Lower leg skin (tissue), 4 donors: Measurements from ENCODE around the gene MAD1L1. TPM values are rescaled to one million over a fixed set of nuclear protein-coding genes. Genes with fewer than 3 reads are reported as not detected.

Experiments used
- DNase-seq, 2 donors: peaks; one replicate each; pipeline ENCODE4 v3.0.0-alpha.2; 2019; ENCODE audit warnings: low spot score in 2 of 2
- H3K4me3 ChIP-seq: fragments of 200-600 bp; sonication (generic); 2 replicates; pipeline ENCODE4 v1.5.1; 2017; ENCODE audit warnings: mild to moderate bottlenecking, low read depth; ENCODE audit not compliant: poor library complexity, severe bottlenecking
- POLR2A ChIP-seq, 2 donors: fragments of 450-650 bp; IDR thresholded peaks; one replicate each; pipeline ENCODE4 v1.6.1; 2016 to 2017; ENCODE audit warnings: antibody characterized with exemption in 2 of 2, mild to moderate bottlenecking in 1 of 2, moderate library complexity in 1 of 2
- WGBS, 2 donors: methylation state at CpG; one replicate each; pipeline ENCODE4 v1.1.5; 2018; 5-methylcytosine and 5-hydroxymethylcytosine counted together
- intact Hi-C: fragments of 100-400 bp; cut with DNase I; formaldehyde crosslinking; loops from one replicate; pipeline ENCODE4 v1.15.0; 2023; ENCODE audit warnings: low total_unique reads
- total RNA-seq, 4 donors: library from RNA; depleted of rRNA; stranded (reverse); fragments of >200 nt; gene quantifications; one replicate each; pipeline ENCODE4 v1.1.0, GENCODE V29; 2016
- TF ChIP-seq, protein P1 (sequence below), 3 donors: fragments of 450-650 bp; IDR thresholded peaks; one replicate each; pipeline ENCODE4 v1.5.1; 2016; ENCODE audit warnings: antibody characterized with exemption in 3 of 3, mild to moderate bottlenecking in 3 of 3, moderate library complexity in 2 of 3

The MAD1L1 gene
- total RNA-seq, 4 donors from 2014 or later: 37.7 to 77.8 (median 59.4) TPM

DNA sequence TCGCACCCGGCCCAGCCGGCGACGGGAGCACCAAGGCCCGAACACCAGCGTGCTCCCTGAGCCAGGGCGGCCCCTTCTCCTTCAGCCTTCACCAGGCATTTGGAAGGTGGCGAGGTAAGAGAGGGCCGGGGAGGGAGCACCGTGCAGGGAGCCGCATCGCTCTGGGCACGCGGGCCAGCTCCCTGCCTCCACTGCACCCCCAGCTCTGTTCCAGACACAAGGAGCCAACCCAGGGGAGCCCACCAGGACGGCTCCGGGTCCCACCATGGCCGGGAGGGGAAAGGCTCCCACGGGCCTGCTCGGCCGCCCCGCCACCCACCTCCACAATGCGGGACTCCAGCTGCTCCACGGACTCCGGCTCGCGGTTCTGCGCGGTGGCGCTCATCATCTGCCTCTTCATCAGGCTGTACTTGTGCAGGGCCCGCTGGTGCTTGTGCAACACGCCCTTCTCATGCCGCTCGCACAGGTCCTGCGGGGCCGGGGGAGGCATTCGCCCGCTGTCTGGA lies 24.4 kb upstream of the MAD1L1 start:
- no peak for DNase-seq
- intact Hi-C loops: no loop called here
- WGBS, 2 donors: 96 to 98% methylated on average over 25 to 36 of the region's 38 CpGs
- TF ChIP-seq, protein P1, sequence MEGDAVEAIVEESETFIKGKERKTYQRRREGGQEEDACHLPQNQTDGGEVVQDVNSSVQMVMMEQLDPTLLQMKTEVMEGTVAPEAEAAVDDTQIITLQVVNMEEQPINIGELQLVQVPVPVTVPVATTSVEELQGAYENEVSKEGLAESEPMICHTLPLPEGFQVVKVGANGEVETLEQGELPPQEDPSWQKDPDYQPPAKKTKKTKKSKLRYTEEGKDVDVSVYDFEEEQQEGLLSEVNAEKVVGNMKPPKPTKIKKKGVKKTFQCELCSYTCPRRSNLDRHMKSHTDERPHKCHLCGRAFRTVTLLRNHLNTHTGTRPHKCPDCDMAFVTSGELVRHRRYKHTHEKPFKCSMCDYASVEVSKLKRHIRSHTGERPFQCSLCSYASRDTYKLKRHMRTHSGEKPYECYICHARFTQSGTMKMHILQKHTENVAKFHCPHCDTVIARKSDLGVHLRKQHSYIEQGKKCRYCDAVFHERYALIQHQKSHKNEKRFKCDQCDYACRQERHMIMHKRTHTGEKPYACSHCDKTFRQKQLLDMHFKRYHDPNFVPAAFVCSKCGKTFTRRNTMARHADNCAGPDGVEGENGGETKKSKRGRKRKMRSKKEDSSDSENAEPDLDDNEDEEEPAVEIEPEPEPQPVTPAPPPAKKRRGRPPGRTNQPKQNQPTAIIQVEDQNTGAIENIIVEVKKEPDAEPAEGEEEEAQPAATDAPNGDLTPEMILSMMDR (IDR thresholded peaks at IDR 0.05): no peak
- TF ChIP-seq POLR2A (IDR thresholded peaks at IDR 0.05): no peak
- H3K4me3 ChIP-seq: no peak overlapping the region

DNA sequence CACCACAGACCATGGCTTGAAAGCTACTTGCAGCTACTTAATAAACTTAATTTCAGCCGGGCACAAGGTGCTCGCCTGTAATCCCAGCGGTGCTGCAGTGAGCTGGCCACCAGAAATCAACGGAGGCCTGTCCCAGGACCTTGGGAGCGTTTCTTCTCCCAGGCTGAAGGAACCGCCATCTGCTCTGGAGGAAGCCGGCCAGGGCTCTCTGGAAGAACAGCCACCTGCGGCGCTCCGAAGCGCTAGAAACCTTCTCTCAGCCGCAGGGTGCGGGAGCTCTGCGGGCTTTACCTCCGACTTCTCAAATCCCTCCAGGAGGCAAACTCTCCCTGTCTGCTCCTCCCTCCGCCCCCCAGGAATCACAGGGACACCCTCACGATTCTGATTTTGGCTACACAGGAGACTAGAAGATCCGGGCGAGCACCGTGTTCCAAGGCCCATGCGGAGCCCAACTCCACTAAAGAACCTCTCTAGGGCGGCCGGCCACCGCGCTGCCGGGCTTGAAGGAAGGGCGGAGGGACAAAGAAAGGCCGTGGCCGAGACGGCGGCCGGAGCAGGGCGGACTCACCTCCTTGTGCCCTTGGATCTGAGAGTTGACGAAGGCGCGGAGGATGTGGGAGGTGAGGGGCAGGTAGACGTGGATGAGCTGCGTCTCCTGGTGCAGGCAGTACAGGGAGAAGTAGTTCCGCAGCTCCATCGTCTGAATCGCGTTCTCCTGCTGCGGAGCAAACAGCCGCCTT lies 23.7 kb upstream of the MAD1L1 start:
- no peak overlapping the region for H3K4me3 ChIP-seq
- intact Hi-C loops: no loop called here
- DNase-seq: no peak
- WGBS, 2 donors: 93 to 95% methylated on average over 44 of the region's 44 CpGs
- TF ChIP-seq, protein P1 (IDR thresholded peaks at IDR 0.05): no peak
- no peak for TF ChIP-seq POLR2A (IDR thresholded peaks at IDR 0.05)

DNA sequence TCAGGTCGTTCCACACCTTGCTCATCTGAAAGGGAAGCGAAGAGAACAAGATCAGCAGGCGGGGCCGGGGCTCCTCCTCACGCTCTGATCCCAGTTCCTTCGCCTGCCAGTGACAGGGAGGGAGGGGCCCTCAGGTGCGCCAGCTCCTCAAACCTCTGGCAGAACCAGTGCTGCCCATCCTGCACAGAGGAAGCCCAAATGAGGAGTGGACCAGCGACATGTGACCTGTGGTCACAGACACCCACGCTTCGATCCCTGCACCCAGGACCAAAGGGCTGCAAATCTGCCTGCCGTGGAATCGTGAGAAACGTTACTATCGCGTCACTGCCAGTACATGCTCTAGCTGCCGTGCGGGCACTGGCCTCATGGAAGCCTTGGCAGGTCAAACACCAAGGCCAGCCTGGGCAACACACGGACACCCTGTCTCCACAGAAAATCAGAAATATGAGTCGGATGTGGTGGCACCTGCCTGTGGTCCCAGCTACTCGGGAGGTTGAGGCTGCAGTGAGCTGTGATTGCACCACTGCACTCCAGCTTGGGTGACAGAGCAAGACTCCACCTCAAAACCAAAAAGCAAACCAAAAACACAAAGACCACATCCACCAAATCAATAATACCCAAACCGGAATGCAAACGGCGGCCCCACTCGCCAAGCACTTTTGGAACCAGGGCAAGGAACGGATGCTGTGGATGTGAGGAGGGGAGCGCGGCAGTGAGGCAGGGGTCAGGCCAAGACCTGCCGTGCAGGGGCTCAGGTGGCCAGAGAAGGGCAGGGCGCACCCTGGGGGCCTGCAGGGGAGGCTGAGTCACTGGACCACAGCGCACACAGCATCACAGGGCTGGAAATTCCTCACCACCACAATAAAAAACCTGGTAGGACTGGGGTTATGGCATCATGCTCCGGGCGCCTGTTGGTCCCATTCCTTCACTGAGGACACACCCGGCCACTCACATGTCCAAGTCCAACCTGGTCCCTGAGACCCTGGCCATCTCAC lies 22.7 kb upstream of the MAD1L1 start:
- 89 to 91% methylated on average over 32 to 33 of the region's 33 CpGs for WGBS, 2 donors
- intact Hi-C loops: no loop called here

DNA sequence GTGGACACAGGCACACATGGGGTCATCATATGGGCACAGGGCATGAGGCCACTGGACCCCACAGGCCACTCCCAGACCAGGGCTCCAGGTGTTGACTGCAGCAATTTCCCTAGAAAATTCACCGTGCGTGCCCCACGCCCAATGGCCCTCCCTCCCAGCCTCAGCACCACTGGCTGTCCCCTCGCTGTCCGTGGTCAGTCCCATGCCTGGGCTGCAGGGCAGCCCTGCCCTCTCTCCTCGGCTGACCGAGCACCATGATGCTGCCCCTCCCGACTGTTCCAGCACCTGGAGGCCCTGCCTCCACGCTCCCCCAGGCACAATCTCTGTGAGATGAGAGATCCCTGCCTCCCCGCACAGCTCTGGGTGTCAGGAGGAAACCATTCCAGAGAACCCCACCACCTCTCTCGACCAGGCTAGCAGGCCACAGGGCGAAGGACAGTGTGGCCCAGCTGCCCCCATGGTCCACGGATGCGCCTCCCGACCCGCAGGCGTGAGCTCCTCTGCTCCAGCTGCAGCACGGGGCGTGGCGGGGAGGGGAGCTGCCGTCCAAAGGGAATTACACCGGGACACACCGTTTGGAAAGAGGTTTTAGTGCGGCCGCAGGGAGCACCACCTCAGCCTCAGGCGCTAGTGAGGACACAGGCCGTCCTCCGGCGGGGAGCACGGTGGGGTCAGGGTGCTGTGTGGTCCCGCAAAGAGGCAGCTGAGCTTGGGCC lies 21.8 kb upstream of the MAD1L1 start:
- intact Hi-C loops: no loop called here
- H3K4me3 ChIP-seq: no peak overlapping the region

More for the DNA sequence above, 22.7 kb upstream of the MAD1L1 start:
- no peak for TF ChIP-seq POLR2A (IDR thresholded peaks at IDR 0.05)
- TF ChIP-seq, protein P1 (IDR thresholded peaks at IDR 0.05): no peak
- peak in 1 of 2 donors; percentile 84 for DNase-seq
- no peak overlapping the region for H3K4me3 ChIP-seq

More for the DNA sequence above, 21.8 kb upstream of the MAD1L1 start:
- TF ChIP-seq, protein P1 (IDR thresholded peaks at IDR 0.05): no peak
- WGBS, 2 donors: 87 to 92% methylated on average over 16 to 31 of the region's 31 CpGs
- no peak for DNase-seq
